DMS114 treated with DMSO at 0.1 percent for 48 hours (cell line): ENCODE results near the gene MT1E.

Experiments
- DNase-seq: peaks from one replicate; lab custom pipeline; 2025; ENCODE audit not compliant: unreplicated experiment; lab: John Stamatoyannopoulos, UW

Gene MT1E

GRCh38 chr16:56625943-56626654 lies 518 bp downstream of the MT1E start:
- DNase-seq: no peak

- DNase-seq: no peak
Observed at GRCh38 chr16:56626685-56627084, 1.1 kb downstream of the MT1E start.

- no peak for DNase-seq
Observed at GRCh38 chr16:56628486-56629350, 3.1 kb downstream of the MT1E start.

DNA sequence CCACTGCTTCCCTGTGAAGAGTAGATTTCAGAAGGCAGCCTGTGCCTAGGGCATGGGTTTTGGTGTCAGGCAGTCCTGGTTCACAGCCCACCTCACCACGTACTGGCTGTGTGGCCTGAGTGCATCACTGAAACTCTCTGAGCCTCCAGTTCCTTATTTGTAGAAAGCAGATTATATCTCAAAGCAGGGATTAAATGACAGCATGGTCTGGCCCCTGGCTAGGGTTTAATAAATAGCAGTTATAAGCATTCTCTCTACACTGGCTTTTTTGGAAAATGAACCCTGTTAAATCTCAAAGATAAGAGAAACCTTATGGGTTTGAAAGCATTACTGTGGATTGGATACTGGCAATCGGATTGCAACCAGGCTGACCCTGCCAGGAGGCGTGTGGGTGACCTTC lies 4.0 kb downstream of the MT1E start:
- DNase-seq: no peak

DNA sequence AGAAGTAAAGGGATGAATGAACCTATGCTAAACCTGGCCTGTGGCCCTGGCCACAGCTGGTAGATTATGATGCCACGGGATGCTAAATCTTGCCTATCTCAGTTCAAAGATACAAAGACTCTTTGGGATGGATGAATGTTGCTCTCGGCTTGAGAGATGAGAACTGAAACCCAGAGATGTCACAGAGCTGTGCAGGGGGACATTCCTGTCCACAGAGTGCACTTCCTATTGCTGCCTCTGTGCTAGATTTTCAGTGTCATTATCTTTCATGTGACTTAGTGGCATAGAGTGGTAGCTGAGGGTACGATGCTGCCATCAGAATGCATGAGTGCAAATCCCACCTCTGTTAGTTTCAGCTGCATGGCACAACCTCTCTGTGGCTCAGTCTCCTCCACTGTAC lies 4.6 kb downstream of the MT1E start:
- no peak for DNase-seq

DNA sequence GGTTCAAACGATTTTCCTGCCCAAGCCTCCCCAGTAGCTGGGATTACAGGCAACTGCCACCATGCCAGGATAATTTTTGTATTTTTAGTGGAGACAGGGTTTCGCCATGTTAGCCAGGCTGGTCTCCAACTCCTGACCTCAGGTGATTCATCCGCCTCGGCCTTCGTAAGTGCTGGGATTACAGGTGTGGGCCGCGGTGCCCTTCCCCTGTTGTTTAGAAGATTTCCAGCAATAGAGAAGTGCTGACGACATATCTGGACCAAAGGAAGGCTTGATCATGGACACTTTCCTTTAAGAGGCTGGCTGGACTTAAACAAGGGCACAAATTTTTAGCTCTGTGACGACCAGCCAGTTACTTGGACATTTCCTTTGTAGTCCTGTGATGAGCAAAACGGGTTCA lies 5.6 kb downstream of the MT1E start:
- no peak for DNase-seq

GRCh38 chr16:56631832-56632155 lies 6.2 kb downstream of the MT1E start:
- no peak for DNase-seq

- DNase-seq: no peak
Observed at GRCh38 chr16:56632156-56632847, 6.7 kb downstream of the MT1E start, which contains the start of gene MT1M. TSS of gene MT1M (plus strand) at chr16:56632659. CDS start at chr16:56632732, 73 bp downstream.

DNA sequence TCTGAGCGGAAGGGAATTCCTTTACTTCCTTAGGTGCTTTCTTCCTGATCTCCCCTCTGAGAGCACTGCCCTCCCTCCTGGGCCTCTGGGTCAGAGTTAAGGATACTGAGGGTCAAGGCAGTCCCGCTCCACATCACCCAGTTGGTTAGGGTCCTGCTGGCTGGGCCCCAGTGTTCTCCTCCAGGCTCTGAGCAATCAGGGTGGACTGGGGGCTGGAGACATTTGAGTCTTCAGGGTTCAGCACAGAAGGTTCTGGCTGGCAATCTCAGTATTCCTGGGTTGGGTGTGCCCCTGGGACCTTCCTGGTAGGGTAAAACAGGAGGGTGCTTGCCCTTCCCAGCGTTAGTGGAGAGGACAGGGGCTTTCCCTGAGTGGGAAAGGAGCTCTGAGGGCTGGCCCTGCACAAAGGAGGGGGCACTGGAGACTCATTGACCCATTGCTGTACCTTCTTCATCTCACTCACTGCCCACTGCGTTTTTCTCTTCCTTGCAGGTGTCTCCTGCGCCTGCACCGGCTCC lies 7.3 kb downstream of the MT1E start:
- DNase-seq: no peak

DNA sequence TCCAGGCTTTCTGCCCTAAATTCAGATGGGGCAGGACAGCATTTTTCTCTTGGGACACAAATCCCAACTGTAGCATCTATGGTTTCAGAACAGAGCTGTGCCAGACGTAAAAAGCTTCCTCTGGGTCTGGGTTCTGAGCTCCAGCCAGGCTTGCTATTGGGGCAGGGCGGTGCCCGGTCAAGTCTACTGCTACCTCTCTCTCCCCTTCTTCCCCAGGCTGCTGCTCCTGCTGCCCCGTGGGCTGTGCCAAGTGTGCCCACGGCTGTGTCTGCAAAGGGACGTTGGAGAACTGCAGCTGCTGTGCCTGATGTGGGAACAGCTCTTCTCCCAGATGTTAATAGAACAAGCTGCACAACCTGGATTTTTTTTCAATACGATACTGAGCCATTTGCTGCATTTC lies 8.0 kb downstream of the MT1E start:
- DNase-seq: no peak

DNA sequence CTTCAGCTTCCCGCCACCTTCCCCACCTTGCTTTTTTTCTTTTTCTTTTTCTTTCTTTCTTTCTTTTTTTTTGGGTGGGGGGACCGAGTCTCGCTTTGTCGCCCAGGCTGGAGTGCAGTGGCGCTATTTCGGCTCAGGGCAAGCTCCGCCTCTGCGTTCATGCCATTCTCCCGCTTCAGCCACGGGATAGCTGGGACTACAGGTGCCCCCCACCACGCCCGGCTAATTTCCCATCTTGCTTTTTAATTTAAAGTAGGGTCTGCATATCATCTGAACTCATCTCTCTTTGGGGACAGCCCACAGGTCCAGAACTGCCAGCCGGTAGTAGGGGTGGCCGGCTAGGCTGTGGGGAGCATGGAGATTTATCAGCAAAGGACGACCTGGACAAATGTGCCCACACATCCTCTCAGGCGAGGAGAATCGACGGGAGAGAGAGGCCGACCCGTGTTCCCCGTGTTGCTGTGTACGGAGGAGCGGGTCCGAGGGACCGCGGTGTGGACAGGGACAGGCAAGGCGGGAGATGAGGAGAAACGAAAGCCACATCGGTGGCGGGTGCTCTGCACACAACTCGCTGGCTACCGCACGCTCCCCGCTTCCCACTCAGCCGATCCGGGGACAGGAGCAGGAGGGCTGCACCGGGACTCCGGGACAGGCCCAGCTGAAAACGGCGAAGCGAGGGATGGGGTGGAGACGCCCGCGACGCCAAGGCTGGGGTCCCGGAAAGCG lies 9.3 kb downstream of the MT1E start:
- no peak for DNase-seq

DNA sequence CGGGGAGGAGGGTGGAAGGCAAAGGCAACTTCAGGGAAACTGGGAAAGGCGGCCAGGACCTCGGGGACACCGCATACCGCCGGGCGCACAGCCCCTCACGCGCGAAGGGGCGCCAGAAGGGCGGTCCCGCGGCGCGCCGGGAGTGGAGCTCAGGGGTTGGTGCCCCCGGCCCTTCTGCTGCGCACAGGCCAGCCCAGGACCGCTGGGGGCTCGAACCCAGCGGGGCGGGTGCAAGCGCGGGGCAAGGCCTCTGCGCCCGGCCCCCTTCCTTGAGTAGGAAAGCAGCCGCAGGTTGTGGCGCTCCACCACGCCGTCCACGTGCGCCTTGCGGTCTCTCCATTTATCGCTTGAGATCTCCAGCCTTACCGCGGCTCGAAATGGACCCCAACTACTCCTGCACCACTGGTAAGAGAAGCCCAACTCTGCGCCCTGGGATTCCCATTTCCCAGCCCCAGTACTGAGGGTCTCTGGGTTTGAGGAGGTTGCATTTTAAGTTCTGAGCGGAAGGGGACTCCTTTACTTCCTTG lies 9.9 kb downstream of the MT1E start:
- DNase-seq: no peak

- DNase-seq: no peak
Observed at GRCh38 chr16:56636616-56637413, 11.2 kb downstream of the MT1E start.

- DNase-seq: peak; percentile 67
Observed at GRCh38 chr16:56637814-56638750, 12.5 kb downstream of the MT1E start, which contains the start of gene MT1A. TSS of gene MT1A (plus strand) at chr16:56638666. CDS start at chr16:56638739, 73 bp downstream.

- DNase-seq: no peak
Observed at GRCh38 chr16:56639045-56639444, 13.5 kb downstream of the MT1E start.

GRCh38 chr16:56640076-56640475 lies 14.5 kb downstream of the MT1E start:
- no peak for DNase-seq

DNA sequence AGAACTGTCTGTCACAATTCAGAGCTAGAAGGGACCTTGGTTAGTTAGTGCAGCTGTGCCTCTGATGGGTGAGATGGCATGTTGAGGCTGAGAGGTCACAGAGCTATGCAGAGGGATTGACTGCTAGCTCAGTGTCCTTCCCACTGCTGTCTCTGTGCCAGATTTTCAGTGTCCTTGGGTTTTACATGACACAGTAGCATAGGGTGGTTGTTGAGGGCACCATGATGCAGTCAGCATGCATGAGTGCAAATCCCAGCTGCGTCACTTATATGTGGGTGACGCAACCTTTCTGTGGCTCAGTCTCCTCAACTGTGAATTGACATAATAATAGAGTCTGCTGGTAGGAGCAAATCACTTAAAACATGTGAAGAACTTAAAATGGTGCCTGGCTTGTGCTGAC lies 15.6 kb downstream of the MT1E start:
- no peak for DNase-seq

DNA sequence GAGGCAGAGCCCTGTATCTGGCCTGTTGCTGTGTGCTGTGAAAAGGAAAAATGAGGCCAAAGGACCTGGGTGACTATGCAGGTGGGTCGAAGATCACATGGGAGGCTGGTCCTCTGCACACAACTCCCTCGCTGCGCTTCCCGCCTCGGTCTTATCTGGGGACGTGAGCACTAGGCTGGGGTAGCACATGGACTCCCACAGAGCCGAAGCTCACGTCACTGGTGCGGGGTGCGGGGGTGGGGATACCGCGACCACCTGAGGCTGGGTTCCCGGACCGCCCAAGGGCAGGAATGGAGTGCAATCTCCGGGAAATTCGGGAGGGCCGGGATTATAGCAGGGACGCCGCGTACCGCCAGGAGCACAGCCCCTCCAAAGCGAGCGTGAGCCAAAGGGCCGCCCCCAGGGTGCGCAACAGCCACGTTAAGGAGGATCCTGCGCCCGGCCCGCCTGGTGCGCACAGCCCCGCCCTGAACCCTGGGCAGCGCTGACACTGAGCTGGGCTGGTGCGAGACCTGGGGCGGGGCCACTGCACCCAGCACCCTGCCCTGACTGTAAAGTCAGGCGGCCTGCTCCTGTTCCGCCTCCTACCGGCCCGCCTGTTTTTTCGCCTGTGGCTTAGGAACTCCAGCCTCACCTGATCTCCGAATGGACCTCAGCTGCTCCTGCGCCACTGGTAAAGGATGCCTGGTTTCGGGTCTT lies 17.6 kb downstream of the MT1E start:
- no peak for DNase-seq
